Psoas muscle (tissue), 8 donors: Measurements from ENCODE around the gene SOX9. TPM values are rescaled to one million over a fixed set of nuclear protein-coding genes. Genes with fewer than 3 reads are reported as not detected.

Source experiments
- ATAC-seq, 4 donors: fragments of 200-7000 bp; cut with Tn5 transposase; one replicate each; pipeline ENCODE4 v1.9.1; 2020; ENCODE audit warnings: moderate library complexity in 3 of 4, mild to moderate bottlenecking in 2 of 4
- DNase-seq, 2 donors: peaks; one replicate each; pipeline ENCODE4 v3.0.0-alpha.2; 2020
- H3K27ac ChIP-seq: fragments of 200-600 bp; one replicate; pipeline ENCODE4 v1.8.0; 2022
- H3K27me3 ChIP-seq, 3 donors: fragments of 200-600 bp in 1 of 3; one replicate each; pipeline versions ENCODE4 v1.6.1 to v1.8.0; 2013 to 2022; ENCODE audit warnings: low read length in 2 of 3, mild to moderate bottlenecking in 2 of 3, moderate library complexity in 1 of 3; ENCODE audit not compliant: insufficient read depth in 3 of 3
- H3K36me3 ChIP-seq, 2 donors: fragments of 200-600 bp in 1 of 2; one replicate each; pipeline versions ENCODE4 v1.6.1 to v1.8.0; 2013 to 2022; ENCODE audit warnings: low read depth in 1 of 2, mild to moderate bottlenecking in 1 of 2, moderate library complexity in 1 of 2; ENCODE audit not compliant: insufficient read depth in 1 of 2
- H3K4me1 ChIP-seq: fragments of 200-600 bp; one replicate; pipeline ENCODE4 v1.8.0; 2022
- H3K4me3 ChIP-seq: fragments of 200-600 bp; one replicate; pipeline ENCODE4 v1.8.0; 2022; ENCODE audit warnings: mild to moderate bottlenecking
- H3K9me3 ChIP-seq: fragments of 200-600 bp; one replicate; pipeline ENCODE4 v1.8.0; 2022
- CTCF ChIP-seq: fragments of 200-600 bp; IDR thresholded peaks from one replicate; pipeline ENCODE4 v1.8.0; 2022; ENCODE audit warnings: antibody characterized with exemption
- WGBS, 3 donors: extraction: QIAGEN DNeasy Blood & Tissue Kit; methylation state at CpG; one replicate each; pipeline versions ENCODE4 v1.1.6 to v1.1.7; 2013; 5-methylcytosine and 5-hydroxymethylcytosine counted together
- intact Hi-C, 2 donors: fragments of 100-400 bp; cut with DNase I; formaldehyde crosslinking; loops; one replicate each; pipeline versions ENCODE4 v1.11.0 to v1.14.2; 2022
- polyA plus RNA-seq, 3 donors: library from polyadenylated mRNA; stranded (reverse); fragments of 200-250 nt; gene quantifications; one replicate each; pipeline ENCODE4 v1.2.3, GENCODE V29; 2013
- total RNA-seq, 4 donors: library from RNA; stranded (reverse); fragmentation: NEBNext Ultra II Directional in 2 of 4; extraction: Animal tissue kit (Norgen Biotek cat#: 25700) in 2 of 4; gene quantifications; one replicate each; pipeline versions ENCODE4 v1.2.1 to v1.2.4, GENCODE V29; 2021 to 2023
- donor health status: healthy with polysubstance abuse.
- donor health status: DM: no; HTN: no; CAD: no; lungs with moderate emphysema.
- donor health status: Bipolar disorder and iron deficiency.
- donor health status: healthy.
- donor health status: DM: yes; HTN: yes; CAD: no.
- donor health status: DM: no; HTN: no; CAD: no.
- donor health status: DM: no; HTN: no; CAD: no.
- donor health status: DM: yes; HTN: yes; CAD: no.

Gene SOX9
- total and polyA plus RNA-seq, 7 donors: 0.58 to 2.7 (median 1.6) TPM

DNA sequence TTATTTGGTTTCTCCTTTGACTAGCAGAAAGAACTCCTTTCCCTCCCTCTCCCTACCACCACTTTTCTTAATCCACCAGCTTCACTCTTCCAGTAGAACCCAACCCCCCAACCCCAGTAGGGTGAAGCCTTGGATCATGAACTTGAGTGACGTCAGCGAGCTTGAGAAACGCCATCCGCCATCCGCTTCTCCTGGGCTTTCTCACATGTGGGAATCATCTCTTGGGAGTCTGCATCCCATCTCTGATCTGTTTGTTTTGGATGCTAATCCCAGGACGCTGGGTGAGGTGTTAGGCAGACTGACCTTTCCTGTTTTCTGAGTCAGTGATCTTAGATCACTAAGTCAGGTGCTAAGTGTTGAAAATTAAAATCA, 16.0 kb upstream of the SOX9 start:
- TF ChIP-seq CTCF: no peak
- DNase-seq (no peak), ATAC-seq (no peak)
- intact Hi-C loops: no loop called here
- no peaks in the 10 kb centered on the region for H3K9me3 ChIP-seq
- no peaks in the 10 kb centered on the region for H3K36me3 ChIP-seq
- 72 to 77% (median 76%) methylated on average over 6 of the region's 6 CpGs for WGBS, 3 donors
- no peak overlapping the region for H3K4me3 ChIP-seq
- H3K27me3 ChIP-seq: no peaks in the 10 kb centered on the region
- no peaks in the 10 kb centered on the region for H3K4me1 ChIP-seq
- H3K27ac ChIP-seq: no peak overlapping the region

DNA sequence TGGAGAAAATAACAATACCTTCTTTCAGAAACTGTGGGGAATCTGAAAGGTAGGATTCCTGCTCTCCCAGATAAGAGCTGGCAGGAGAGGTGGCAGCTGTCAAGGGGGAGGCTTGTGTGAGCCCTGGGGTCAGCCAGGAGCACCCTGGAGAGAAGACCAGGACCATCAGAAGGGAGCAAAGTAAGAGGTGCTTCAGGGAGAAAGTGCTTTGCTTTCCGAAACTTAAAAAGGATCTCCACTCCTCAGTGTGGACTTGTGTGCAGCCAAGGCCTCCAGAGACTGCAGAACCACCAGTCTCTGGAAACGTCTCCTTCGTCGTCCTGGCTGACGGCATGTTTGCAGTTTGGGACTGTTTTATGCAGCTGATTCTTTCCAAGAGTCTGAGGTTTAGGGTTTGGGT, 13.7 kb upstream of the SOX9 start:
- TF ChIP-seq CTCF: no peak
- H3K36me3 ChIP-seq: peaks cover 0 to 2% of the 10 kb centered on the region in 2 donors
- no peak for ATAC-seq
- 82 to 88% (median 84%) methylated on average over 5 of the region's 5 CpGs for WGBS, 3 donors
- H3K27me3 ChIP-seq: no peaks in the 10 kb centered on the region
- no peak overlapping the region for H3K27ac ChIP-seq
- intact Hi-C loops: no loop called here
- no peaks in the 10 kb centered on the region for H3K9me3 ChIP-seq
- no peak for DNase-seq
- no peak overlapping the region for H3K4me3 ChIP-seq
- H3K4me1 ChIP-seq: no peaks in the 10 kb centered on the region

DNA sequence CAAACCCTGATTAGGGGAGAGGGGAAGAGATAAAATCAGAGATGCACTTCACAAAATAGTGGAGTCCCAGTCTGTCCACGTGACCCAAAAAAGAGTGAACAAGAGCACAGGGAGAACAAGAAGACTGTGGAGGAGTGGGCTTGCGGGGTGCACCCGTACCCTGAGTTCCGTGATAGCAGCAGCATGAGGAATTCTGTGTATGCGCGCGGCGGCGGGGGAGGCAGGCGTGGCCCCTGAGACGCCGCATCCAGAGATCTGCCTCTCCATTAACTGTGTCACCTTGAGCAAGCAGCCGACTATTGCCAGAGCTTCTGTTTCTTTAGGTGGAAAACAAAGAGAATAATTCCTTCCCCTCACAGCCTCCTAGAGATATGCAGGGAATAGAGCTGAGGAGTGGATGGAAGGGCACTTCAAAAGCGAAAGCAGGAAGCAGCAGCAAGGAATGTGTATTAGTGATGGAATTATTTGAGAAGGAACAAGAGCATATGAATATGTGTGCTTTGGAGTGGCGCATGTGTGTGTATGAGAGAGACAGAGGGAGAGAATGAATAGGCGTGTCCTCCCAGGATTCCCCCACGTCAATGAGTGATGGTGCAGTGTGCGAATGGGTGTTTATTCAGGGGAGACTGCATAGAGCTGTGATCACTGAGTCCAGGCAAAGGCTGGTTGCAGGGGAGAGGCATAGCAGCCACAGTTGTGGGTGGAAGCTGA, 10.4 kb upstream of the SOX9 start:
- TF ChIP-seq CTCF: no peak
- Histone ChIP-seq H3K36me3 (peaks cover 0 to 2% of the 10 kb centered on the region in 2 donors), H3K27me3 (no peaks in the 10 kb centered on the region), H3K4me1 (no peaks in the 10 kb centered on the region), H3K9me3 (no peaks in the 10 kb centered on the region), H3K27ac (no peak overlapping the region), H3K4me3 (no peak overlapping the region)
- ATAC-seq (no peak), DNase-seq (no peak)
- intact Hi-C loops: loop anchor here (10.0 kb wide), 2 partner anchors 186 to 636 kb away; no protein-coding TSS in a partner anchor
- WGBS, 3 donors: 69 to 78% (median 77%) methylated on average over 18 of the region's 18 CpGs

GRCh38 chr17:72110942-72111318, 9.9 kb upstream of the SOX9 start:
- H3K27ac ChIP-seq: no peak overlapping the region
- H3K36me3 ChIP-seq: peaks cover 0 to 2% of the 10 kb centered on the region in 2 donors
- H3K4me1 ChIP-seq: no peaks in the 10 kb centered on the region
- no peak for DNase-seq
- H3K27me3 ChIP-seq: no peaks in the 10 kb centered on the region
- intact Hi-C loops: loop anchor here (10.0 kb wide), 2 partner anchors 186 to 636 kb away; no protein-coding TSS in a partner anchor
- no peak for ATAC-seq
- no peak for TF ChIP-seq CTCF
- no peak overlapping the region for H3K4me3 ChIP-seq
- no peaks in the 10 kb centered on the region for H3K9me3 ChIP-seq
- 49 to 55% (median 50%) methylated on average over 4 of the region's 4 CpGs for WGBS, 3 donors
